ENCODE measurements around the gene NKAIN1.

NKAIN1 gene

DNA sequence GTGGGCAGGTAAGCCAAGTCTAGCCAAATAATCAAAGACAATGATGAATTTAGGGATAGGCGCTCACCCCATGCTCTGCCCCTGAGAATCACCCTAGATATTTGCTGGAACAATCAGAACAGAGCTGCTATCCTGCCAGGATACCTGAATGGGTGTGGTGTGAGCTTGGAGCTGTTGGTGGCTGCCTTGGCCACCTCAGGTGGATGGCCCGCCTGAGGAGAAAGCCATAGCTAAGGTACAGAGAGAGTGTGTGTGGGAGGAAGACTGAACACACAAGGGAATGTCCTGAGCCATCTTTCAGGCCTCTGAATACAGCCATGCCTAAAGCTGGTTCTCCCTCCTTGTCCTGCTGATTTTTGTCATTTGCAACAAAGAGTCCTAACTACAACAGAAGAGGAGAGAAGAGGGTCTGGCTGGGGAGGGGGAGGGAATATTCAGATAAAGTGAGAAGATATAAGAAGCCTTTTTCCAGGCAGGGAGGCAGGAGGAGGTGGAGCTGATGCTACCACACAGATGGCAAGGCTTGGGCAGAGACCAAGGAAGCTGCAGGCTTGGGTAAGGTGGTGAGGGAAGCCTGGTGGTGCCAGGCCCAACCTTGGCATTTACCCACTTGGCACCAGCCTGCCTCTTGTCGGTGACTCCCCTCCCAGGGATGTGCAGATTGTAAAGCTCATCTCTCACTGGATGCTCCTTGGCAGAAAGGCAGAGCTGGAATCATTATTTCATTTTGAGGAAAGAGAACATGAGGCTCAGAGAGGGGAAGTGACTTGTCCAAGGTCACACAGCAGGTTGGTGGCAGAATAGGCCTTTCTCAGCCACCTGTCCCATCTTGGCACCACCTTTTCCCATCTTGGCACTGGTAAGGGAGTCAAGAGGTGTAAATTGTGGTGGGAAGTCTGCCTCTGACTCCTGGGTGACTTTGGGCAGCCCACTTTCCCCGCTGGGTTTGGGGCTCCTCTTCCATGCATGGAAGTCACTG is 49.7 kb downstream of the NKAIN1 start:
- TF ChIP-seq, protein P1, sequence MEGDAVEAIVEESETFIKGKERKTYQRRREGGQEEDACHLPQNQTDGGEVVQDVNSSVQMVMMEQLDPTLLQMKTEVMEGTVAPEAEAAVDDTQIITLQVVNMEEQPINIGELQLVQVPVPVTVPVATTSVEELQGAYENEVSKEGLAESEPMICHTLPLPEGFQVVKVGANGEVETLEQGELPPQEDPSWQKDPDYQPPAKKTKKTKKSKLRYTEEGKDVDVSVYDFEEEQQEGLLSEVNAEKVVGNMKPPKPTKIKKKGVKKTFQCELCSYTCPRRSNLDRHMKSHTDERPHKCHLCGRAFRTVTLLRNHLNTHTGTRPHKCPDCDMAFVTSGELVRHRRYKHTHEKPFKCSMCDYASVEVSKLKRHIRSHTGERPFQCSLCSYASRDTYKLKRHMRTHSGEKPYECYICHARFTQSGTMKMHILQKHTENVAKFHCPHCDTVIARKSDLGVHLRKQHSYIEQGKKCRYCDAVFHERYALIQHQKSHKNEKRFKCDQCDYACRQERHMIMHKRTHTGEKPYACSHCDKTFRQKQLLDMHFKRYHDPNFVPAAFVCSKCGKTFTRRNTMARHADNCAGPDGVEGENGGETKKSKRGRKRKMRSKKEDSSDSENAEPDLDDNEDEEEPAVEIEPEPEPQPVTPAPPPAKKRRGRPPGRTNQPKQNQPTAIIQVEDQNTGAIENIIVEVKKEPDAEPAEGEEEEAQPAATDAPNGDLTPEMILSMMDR (IDR thresholded peaks at IDR 0.05) = no peak

DNA sequence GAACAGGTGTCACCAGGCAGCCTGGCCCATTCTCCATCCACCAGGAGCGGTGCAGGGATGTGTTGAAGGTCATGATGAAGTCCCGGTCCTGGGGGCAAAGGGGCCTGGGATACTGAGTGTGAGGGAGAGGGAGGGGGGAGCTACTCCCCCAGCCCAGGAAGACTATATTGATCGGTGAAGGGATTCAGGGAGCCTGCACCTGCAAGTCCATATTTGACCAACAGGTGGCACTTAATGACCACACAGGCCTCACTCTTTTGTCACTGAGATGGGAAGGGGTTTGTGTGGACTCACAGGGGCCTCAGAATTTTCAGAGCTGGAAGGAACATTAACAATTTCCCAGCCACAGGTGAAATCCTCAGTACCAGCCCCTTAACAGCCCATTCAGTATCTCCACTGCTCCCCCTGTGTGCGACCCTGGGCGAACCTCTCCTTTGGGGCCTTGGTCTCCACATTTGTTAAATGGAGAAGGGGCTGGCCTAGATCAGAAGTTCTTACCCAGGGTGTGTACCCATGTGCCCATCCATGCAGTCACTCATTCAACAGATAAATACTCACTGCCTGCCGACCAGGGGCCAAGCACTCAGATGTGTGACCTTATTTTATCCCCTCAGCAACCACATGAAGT is 55.6 kb downstream of the NKAIN1 start:
- TF ChIP-seq, protein P1 (IDR thresholded peaks at IDR 0.05) = peak; percentile 96

DNA sequence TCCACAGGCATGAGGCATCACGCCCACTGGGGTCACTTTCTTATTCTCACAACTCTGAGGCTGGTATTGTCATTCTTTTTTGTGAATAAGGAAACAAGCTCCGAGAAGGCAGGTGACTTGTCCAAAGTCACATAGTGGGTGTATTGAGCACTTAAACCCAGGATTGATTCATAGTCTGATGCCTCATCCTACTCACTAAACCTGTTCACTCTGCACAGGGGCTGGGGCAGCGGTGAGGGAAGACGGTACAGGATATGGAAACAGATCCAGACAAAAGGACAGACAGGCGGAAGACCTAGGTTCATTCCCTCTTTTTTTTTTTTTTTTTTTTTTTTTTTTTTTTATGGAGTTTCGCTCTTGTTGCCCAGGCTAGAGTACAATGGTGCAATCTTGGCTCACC is 56.6 kb downstream of the NKAIN1 start:
- TF ChIP-seq, protein P1 (IDR thresholded peaks at IDR 0.05) = no peak

DNA sequence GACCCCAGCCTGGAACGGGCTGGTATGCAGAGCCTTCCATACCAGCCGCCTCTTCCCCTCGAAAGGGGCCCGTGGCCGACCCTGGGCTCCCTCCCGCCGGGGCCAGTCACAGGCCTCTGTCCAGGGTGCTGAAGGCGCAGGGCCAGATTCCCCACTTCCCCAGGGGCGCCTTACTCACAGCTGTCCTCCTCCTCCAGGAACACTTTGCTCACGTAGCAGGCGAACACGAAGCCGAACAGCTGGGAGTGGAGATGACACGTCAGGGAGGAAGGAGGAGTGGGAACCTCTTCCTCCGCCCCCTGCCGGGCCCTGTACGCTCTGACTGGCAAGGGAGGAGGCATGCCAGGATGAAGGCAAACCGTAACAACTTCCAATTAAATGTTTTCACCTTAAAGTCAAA is 57.3 kb downstream of the NKAIN1 start:
- TF ChIP-seq, protein P1 (IDR thresholded peaks at IDR 0.05) = peak; percentile 34

DNA sequence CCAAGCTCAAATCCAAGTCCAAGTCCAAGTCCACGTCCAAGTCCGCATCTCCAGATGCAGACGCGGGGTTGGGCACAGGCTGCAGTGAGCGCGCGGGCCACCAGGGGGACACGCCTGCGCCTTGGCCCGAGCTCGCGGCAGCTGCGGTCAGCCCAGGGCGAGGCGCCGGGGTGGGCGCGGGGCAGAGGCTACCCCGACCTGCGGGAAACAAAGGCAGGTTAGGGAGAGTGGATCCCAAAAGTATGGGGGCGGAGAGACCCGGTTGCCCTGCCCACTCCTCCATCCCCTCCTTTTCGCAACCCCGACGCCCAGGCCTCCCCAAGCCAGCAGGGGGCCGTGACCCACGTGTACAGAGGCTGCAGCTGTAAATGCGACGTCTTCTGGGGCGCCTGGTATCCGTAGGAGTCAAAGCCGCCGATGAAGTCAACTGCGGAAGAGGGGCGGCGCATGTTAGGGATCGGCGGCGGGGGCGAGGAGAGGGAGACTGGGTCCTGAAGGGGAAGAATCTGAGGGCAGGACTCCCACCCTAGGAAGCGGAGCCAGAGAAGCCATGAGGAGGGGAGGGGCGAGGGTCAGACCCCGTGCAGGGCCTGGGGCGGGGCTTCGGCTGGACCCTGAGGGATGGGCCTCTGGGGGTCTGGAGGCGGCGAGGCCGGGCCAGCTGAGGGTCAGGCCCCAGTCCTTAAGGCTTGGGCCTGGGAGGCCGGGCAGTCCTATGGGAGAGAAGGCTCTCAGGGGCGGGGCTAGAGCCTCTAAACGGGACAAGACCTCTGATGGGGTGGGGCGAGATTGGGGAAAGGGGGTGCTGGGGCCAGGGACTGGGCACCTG is 58.0 kb downstream of the NKAIN1 start:
- TF ChIP-seq, protein P1 (IDR thresholded peaks at IDR 0.05) = peak; percentile 34; the same call in 1 of the 2 replicates

DNA sequence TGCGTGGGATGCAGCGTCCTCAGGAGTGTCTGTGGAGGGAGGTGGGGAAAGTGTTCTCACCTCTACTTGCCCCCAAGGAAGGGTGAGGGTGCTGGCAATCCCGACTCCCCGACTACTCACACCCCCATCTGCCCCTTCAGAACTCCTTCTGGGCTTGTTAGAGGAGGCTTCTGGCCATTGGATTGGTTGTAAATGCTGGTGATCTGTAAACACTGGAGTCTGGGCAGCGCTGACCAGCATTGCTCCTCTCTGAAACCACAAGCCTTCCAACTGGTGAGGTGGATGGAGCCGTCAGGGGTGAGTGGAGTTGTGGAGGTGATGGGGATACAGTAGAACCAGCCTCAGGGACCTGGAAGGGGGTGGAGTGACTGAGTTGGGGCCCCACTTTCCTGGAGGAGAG is 59.3 kb downstream of the NKAIN1 start:
- TF ChIP-seq, protein P1 (IDR thresholded peaks at IDR 0.05) = no peak

DNA sequence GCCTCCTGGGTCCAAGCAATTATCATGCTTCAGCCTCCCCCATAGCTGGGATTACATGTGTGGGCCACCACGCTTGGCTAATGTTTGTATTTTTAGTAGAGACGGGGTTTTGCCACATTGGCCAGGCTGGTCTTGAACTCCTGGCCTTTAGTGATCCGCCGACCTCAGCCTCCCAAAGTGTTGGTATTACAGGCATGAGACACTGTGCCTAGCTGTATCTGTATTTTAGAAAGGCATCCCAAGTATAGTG is 69.3 kb downstream of the NKAIN1 start:
- TF ChIP-seq, protein P1 (IDR thresholded peaks at IDR 0.05) = no peak
